PC-9 (cell line): ENCODE measurements around the gene TSC22D2. TPM values are rescaled to one million over a fixed set of nuclear protein-coding genes. Genes with fewer than 3 reads are reported as not detected.

Source experiments
- BruUV-seq: library from RNA; stranded (reverse); fragments of 400-500 nt; replicated peaks from 2 replicates; lab custom pipeline; 2021; lab: Mats Ljungman, UMichigan
- CTCF ChIA-PET: fragments of 300-600 bp; sonication (Branson Sonifier 250); formaldehyde crosslinking; loops from one replicate; lab custom pipeline; 2022; ENCODE audit warnings: antibody characterized with exemption; lab: Charles Lee
- POLR2A ChIA-PET: fragments of 300-600 bp; sonication (Branson Sonifier 250); formaldehyde crosslinking; loops from one replicate; lab custom pipeline; 2022; ENCODE audit warnings: antibody characterized with exemption; ENCODE audit not compliant: unreplicated experiment; lab: Charles Lee
- DNase-seq, 2 experiments: peaks; one replicate each; pipeline versions ENCODE4 v3.0.0 to v3.0.0-alpha.2; 2015 to 2022; ENCODE audit warnings: mixed read lengths in 1 of 2
- H2AFZ ChIP-seq: fragments of 200-600 bp; sonication (generic); 2 replicates; pipeline ENCODE4 v1.8.1; 2017; ENCODE audit warnings: antibody characterized with exemption
- H3F3A ChIP-seq: fragments of 200-600 bp; sonication (generic); 2 replicates; pipeline ENCODE4 v1.8.1; 2017; ENCODE audit warnings: antibody characterized with exemption, mild to moderate bottlenecking, low read depth; ENCODE audit not compliant: insufficient read depth
- H3K27ac ChIP-seq: fragments of 200-600 bp; sonication (generic); 2 replicates; pipeline ENCODE4 v1.6.1; 2016; ENCODE audit warnings: mixed run types
- H3K27me3 ChIP-seq: fragments of 200-600 bp; sonication (generic); 2 replicates; pipeline ENCODE4 v1.6.1; 2016; ENCODE audit warnings: low read depth, mixed run types; ENCODE audit not compliant: insufficient read depth
- H3K36me3 ChIP-seq: fragments of 200-600 bp; sonication (generic); 2 replicates; pipeline ENCODE4 v1.6.1; 2016; ENCODE audit warnings: low read depth, mixed run types
- H3K4me1 ChIP-seq: fragments of 200-600 bp; sonication (generic); replicated peaks from 2 replicates; pipeline ENCODE4 v1.6.1; 2016; ENCODE audit warnings: mixed run types; ENCODE audit not compliant: insufficient read depth
- H3K4me2 ChIP-seq: fragments of 200-600 bp; sonication (generic); 2 replicates; pipeline ENCODE4 v1.6.1; 2017; ENCODE audit warnings: mixed run types
- H3K4me3 ChIP-seq: fragments of 200-600 bp; sonication (generic); 2 replicates; pipeline ENCODE4 v1.6.1; 2016; ENCODE audit warnings: mixed run types
- H3K79me2 ChIP-seq: fragments of 200-600 bp; sonication (generic); 2 replicates; pipeline ENCODE4 v1.6.1; 2017; ENCODE audit warnings: low read depth, mixed run types
- H3K9me2 ChIP-seq: fragments of 200-600 bp; sonication (generic); 2 replicates; pipeline ENCODE4 v1.8.1; 2017; ENCODE audit warnings: mild to moderate bottlenecking; ENCODE audit not compliant: insufficient read depth
- H3K9me3 ChIP-seq: fragments of 200-600 bp; sonication (generic); 2 replicates; pipeline ENCODE4 v1.8.1; 2016; ENCODE audit warnings: low read depth; ENCODE audit not compliant: insufficient read depth
- H4K20me1 ChIP-seq: fragments of 200-600 bp; sonication (generic); 2 replicates; pipeline ENCODE4 v1.8.1; 2017; ENCODE audit not compliant: insufficient read depth
- EZH2 ChIP-seq: fragments of 200-600 bp; sonication (generic); IDR thresholded peaks from 2 replicates; pipeline ENCODE4 v1.8.0; 2017; ENCODE audit warnings: antibody characterized with exemption, low read depth
- intact Hi-C: fragments of 100-400 bp; cut with micrococcal nuclease; formaldehyde crosslinking; loops from one replicate; pipeline ENCODE4 v1.10.0; 2022; ENCODE audit not compliant: unreplicated experiment
- total RNA-seq: library from RNA; stranded (reverse); gene quantifications from 2 replicates; pipeline ENCODE4 v1.2.3, GENCODE V29; 2021
- TF ChIP-seq, protein P1 (sequence below): fragments of 200-600 bp; sonication (generic); conservative IDR thresholded peaks from 2 replicates; pipeline ENCODE4 v1.6.1; 2017; ENCODE audit warnings: mixed run types, antibody characterized with exemption, mild to moderate bottlenecking, moderate library complexity

The TSC22D2 gene
- total RNA-seq, 1 experiment from 2014 or later, result 32.0 TPM

DNA sequence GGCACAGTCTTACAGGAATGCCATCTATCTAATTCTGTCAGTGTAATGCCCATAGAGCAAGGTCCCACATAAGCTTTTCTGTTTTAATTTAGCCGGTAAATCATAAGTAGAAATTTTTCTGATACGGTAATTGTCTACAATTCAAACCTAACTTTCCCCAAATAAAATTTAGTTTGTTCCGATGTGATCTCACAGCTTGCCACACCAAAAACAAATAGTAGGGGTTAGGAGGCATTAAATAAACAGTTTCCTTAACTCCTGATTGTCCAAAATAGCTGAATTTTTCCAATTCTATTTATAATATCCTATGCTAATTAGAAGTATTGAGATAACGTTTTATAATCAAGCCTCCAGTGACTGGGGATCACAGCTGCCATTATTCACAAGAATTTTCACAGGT, 53.3 kb downstream of the TSC22D2 start:
- intact Hi-C loops, result no loop called here
- ChIA-PET POLR2A (interaction anchor here (0.6 to 0.7 kb wide), 2 partner anchors 8 to 1430 kb away, joined by 3 to 4 read pairs; no protein-coding TSS in a partner anchor), CTCF (no interaction called here)
- BruUV-seq, result no TSS peak
- H3K27ac ChIP-seq, result no peak overlapping the region
- DNase-seq, result no peak
- H3K4me2 ChIP-seq, result no peak overlapping the region
- H3F3A ChIP-seq, result peaks cover 15% of the 10 kb centered on the region
- no peaks in the 10 kb centered on the region; the same call in 1 of the 2 replicates for H3K9me3 ChIP-seq
- no peaks in the 10 kb centered on the region for H3K4me1 ChIP-seq
- peaks cover 14% of the 10 kb centered on the region; the same call in 1 of the 2 replicates for H3K79me2 ChIP-seq
- TF ChIP-seq, protein P1, sequence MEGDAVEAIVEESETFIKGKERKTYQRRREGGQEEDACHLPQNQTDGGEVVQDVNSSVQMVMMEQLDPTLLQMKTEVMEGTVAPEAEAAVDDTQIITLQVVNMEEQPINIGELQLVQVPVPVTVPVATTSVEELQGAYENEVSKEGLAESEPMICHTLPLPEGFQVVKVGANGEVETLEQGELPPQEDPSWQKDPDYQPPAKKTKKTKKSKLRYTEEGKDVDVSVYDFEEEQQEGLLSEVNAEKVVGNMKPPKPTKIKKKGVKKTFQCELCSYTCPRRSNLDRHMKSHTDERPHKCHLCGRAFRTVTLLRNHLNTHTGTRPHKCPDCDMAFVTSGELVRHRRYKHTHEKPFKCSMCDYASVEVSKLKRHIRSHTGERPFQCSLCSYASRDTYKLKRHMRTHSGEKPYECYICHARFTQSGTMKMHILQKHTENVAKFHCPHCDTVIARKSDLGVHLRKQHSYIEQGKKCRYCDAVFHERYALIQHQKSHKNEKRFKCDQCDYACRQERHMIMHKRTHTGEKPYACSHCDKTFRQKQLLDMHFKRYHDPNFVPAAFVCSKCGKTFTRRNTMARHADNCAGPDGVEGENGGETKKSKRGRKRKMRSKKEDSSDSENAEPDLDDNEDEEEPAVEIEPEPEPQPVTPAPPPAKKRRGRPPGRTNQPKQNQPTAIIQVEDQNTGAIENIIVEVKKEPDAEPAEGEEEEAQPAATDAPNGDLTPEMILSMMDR, result no peak
- TF ChIP-seq EZH2, result no peak
- H4K20me1 ChIP-seq, result no peaks in the 10 kb centered on the region
- H3K4me3 ChIP-seq, result no peak overlapping the region
- H3K9me2 ChIP-seq, result no peaks in the 10 kb centered on the region; the same call in 1 of the 2 replicates
- no peaks in the 10 kb centered on the region for H3K27me3 ChIP-seq
- H3K36me3 ChIP-seq, result peaks cover 43% of the 10 kb centered on the region
- H2AFZ ChIP-seq, result no peak overlapping the region

DNA sequence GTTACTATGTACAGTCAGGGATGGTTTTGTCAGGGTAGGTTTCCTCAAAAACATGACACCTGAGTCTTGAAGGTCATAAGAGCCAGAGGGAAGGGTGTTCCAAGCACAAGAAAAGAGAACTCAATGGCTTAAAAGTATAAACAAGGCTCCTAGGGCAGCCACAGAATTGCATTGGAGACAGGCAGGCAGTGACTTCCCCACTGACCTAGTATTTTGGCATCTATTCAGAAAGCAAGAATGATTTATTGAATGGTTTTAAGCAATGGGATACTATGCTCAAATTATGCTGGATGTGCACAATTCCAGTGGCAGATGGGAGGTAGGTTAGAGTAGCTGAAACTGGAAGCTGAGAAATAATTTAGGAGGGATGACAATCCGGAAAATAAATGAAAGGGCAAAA, 54.0 kb downstream of the TSC22D2 start:
- TF ChIP-seq, protein P1, result no peak
- no peak for TF ChIP-seq EZH2
- POLR2A ChIA-PET, result no interaction called here
- Histone ChIP-seq H3K9me3 (no peaks in the 10 kb centered on the region; the same call in 1 of the 2 replicates), H3K4me1 (no peaks in the 10 kb centered on the region), H3K9me2 (no peaks in the 10 kb centered on the region; the same call in 1 of the 2 replicates), H3K4me3 (no peak overlapping the region), H2AFZ (no peak overlapping the region), H3K27me3 (no peaks in the 10 kb centered on the region), H3K79me2 (peaks cover 9% of the 10 kb centered on the region; the same call in 1 of the 2 replicates), H3K36me3 (peaks cover 36% of the 10 kb centered on the region), H3K27ac (no peak overlapping the region), H3F3A (peaks cover 15% of the 10 kb centered on the region), H3K4me2 (no peak overlapping the region), H4K20me1 (no peaks in the 10 kb centered on the region)
- CTCF ChIA-PET, result interaction anchor here (0.6 kb wide), 1 partner anchor 612 kb away, joined by 3 read pairs; no protein-coding TSS in a partner anchor
- no peak for DNase-seq
- intact Hi-C loops, result no loop called here
- no TSS peak for BruUV-seq

DNA sequence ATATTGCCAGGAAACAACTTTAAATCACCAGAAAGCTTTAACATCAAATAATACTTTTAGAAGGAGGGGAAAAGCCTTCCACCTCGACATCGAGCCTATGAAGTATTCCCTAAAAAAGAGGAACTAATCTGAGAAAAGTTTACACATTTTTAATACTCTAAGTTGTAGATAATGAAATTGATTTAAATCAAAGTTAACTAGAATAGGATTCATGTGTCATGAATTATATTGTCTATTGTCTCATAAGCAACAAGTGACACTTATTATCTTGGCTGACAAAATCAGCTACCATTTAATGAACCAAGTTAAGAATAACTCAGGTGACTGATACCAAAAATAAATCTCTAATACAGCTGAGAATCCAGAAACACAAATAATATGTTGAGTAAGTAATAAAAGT, 56.6 kb downstream of the TSC22D2 start:
- no TSS peak for BruUV-seq
- peaks cover 15% of the 10 kb centered on the region; the same call in 1 of the 2 replicates for H3K36me3 ChIP-seq
- no peak overlapping the region for H2AFZ ChIP-seq
- H3K9me2 ChIP-seq, result no peaks in the 10 kb centered on the region
- intact Hi-C loops, result no loop called here
- H3K27me3 ChIP-seq, result no peaks in the 10 kb centered on the region
- no peaks in the 10 kb centered on the region for H3K9me3 ChIP-seq
- no peak for DNase-seq
- peak overlapping the region; percentile 4; the same call in 1 of the 2 replicates for H3K27ac ChIP-seq
- ChIA-PET CTCF (no interaction called here), POLR2A (no interaction called here)
- no peaks in the 10 kb centered on the region for H4K20me1 ChIP-seq
- H3K4me3 ChIP-seq, result no peak overlapping the region
- H3K4me2 ChIP-seq, result no peak overlapping the region
- peaks cover 22% of the 10 kb centered on the region for H3K4me1 ChIP-seq
- H3K79me2 ChIP-seq, result no peaks in the 10 kb centered on the region
- peaks cover 34% of the 10 kb centered on the region for H3F3A ChIP-seq
- TF ChIP-seq EZH2, result no peak
- TF ChIP-seq, protein P1, result no peak
